Ovary (tissue), 3 donors: Measurements from ENCODE around the gene S100A1.
A peak's percentile ranks its signal among the peaks of the same experiment; 100 is the strongest.

ENCODE experiments used
- CTCF ChIP-seq, 3 donors: fragments of 450-650 bp in 2 of 3; fragments of 200-600 bp in 1 of 3; IDR thresholded peaks; one replicate each; pipeline versions ENCODE4 v1.5.1 to v1.8.0; 2016 to 2022; ENCODE audit warnings: antibody characterized with exemption in 3 of 3, mild to moderate bottlenecking in 1 of 3
- EP300 ChIP-seq: sonication (generic); formaldehyde crosslinking; IDR thresholded peaks from one replicate; pipeline ENCODE4 v1.6.1; 2017; ENCODE audit warnings: antibody characterized with exemption
- POLR2A ChIP-seq: fragments of 450-650 bp; IDR thresholded peaks from one replicate; pipeline ENCODE4 v1.6.1; 2017; ENCODE audit warnings: antibody characterized with exemption, mild to moderate bottlenecking, moderate library complexity
- donor health status: DM: no; HTN: no; CAD: no.

- TF ChIP-seq CTCF (IDR thresholded peaks at IDR 0.05) (peak; percentile 73 to 86 (median 83)), EP300 (no peak), POLR2A (no peak)
These were observed 49.7 kb downstream of the S100A1 start for GRCh38 chr1:153677718-153678518.
